DND-41 (cell line): Measurements from ENCODE around the gene BRPF3.

ENCODE experiments used
- EZH2 ChIP-seq: IDR thresholded peaks from 3 replicates; pipeline ENCODE4 v1.6.1; 2012; ENCODE audit warnings: borderline replicate concordance, low read depth, mild to moderate bottlenecking, moderate library complexity, low read length, inconsistent platforms; ENCODE audit not compliant: severe bottlenecking
- TF ChIP-seq, protein P1 (sequence below): IDR thresholded peaks from 2 replicates; pipeline ENCODE4 v1.5.1; 2012; ENCODE audit warnings: borderline replicate concordance, low read length, moderate library complexity, mild to moderate bottlenecking; ENCODE audit not compliant: poor library complexity, severe bottlenecking; ENCODE audit errors: extremely low read depth

GRCh38 chr6:36207155-36207554 lies 10.6 kb downstream of the BRPF3 start:
- TF ChIP-seq, protein P1, sequence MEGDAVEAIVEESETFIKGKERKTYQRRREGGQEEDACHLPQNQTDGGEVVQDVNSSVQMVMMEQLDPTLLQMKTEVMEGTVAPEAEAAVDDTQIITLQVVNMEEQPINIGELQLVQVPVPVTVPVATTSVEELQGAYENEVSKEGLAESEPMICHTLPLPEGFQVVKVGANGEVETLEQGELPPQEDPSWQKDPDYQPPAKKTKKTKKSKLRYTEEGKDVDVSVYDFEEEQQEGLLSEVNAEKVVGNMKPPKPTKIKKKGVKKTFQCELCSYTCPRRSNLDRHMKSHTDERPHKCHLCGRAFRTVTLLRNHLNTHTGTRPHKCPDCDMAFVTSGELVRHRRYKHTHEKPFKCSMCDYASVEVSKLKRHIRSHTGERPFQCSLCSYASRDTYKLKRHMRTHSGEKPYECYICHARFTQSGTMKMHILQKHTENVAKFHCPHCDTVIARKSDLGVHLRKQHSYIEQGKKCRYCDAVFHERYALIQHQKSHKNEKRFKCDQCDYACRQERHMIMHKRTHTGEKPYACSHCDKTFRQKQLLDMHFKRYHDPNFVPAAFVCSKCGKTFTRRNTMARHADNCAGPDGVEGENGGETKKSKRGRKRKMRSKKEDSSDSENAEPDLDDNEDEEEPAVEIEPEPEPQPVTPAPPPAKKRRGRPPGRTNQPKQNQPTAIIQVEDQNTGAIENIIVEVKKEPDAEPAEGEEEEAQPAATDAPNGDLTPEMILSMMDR: no peak
- no peak for TF ChIP-seq EZH2
